ENCODE data around the gene KIF2C.
A peak's percentile ranks its signal among the peaks of the same experiment; 100 is the strongest.
"Not testable (repeated sequence)": the region's sequence is repeated elsewhere in the genome, so short reads cannot be mapped to it uniquely, and the experiment has no call there.

The KIF2C gene

DNA sequence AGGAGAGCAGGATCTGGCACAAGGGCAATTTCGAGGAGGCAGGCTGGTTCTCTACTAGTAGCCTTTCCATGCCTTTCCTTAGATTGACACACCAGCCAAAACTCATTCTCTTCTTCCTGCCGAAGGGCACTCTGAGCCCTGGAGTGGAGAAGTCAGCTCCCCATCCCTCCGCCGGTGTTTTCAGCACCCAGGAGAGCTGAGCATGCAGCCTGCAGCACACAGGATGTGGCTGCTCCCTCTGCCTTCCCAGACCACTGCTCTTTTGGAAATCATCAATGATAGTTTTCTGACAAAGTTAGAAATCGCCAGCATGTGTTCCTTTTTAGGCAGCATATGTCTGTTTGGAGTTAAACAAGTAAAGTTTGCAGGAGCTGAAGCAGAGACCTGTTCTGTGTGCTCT, 20.3 kb upstream of the KIF2C start:
- DNase-seq (ENCODE audit: low read depth in 2 of 2), result no peak

- DNase-seq (ENCODE audit: low read depth in 2 of 2), result no peak
Measured at GRCh38 chr1:44720281-44720680, 19.4 kb upstream of the KIF2C start.

DNA sequence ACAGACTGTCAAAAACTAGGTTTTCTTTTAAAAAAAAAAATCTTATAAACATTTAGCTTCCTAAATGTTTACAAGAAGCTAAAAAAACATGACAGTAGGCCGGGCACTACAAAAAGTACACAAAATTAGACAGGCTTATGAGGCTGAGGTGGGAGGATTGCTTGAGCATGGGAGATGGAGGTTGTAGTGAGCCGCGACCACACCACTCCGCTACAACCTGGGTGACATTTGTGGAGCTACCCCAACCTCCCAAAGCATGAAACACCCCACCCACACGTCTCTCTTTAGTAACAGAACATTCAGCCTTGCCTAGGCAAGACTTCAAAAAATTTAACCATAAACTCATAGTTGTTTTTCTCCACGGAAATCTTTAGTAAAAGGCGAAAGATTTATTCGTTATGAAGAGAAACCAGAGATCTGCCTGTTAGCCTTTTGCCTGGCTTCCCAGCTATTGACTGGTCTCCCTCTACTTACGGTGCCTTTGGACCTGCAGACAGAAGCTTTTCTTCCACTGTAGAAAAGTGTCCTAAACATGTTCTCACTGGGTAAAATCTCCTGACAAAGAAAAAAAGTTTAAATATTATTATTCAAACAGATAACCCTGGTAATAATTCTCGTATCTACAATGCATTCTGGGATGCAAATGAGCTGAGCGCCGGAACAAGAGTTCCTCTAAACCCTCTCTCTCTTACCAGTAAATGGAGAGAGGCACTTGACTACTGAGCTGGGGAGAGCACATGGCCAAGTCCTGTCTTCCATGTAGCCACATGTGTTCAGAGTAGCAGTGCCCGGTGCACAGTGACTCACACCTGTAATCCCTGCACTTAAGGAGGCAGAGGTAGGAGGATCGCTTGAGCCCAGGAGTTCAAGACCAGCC, 17.9 kb upstream of the KIF2C start:
- peak in 1 of 2 donors; percentile 68 for DNase-seq (ENCODE audit: low read depth in 2 of 2)

DNA sequence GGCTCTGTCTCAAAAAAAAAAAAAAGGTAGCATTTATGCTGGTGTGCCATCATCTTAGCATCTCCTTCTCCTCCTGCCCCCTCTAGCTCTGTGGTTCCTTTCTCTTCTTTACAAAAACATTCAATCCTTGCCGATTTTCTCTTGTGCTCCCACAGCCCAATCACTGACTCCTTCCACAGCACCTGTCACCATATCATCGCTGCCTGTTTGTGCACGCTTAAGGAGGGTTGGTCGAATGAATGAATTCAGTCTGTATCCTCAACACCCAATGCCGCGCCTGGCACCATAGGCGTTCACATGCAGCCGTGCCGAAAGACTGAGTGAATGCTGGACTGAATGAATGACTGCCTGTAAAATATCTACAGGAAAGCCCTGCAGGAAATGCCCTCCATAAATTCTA, 16.6 kb upstream of the KIF2C start:
- DNase-seq (ENCODE audit: low read depth in 2 of 2), result no peak

DNA sequence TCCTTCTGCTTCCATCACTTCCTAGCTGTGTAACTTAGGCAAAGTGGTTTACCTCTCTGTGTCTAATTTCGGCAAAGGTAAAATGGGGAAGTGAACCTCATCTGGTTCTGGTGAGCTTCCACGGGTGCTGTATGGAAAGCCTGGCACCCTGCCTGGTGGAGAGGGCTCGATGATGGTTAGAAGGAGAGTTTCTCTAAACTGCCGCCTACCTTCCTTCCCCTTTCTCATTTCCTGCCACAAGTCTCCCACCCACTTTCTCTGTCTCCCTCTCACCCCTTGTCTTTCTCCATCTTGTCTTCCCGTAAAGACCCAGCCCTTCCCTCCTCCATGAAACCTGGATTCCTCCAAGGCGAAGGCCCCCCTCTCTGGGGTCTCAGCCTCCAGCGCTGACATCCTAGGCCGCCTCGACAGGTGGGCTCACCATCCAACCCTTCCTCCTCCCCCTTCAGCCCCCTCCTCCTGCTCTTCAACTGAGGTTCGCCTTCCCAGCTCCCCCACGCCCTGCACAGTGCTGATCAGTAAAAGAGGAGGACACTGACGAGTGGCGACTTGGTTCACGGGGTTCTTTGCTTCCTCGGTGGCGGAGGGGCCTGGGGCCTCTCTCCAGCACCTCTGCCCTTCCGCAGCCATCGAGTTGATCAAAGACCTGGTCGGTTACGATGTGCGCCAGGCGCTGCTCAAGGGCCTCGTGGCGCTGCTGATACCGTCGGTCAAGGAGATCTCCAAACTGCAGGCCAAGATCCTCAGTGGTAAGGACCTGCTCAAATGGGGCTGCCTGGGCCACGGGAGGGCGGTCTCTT, 15.9 kb upstream of the KIF2C start:
- no peak for DNase-seq (ENCODE audit: low read depth in 2 of 2)

GRCh38 chr1:44724296-44724954, 15.2 kb upstream of the KIF2C start:
- DNase-seq (ENCODE audit: low read depth in 2 of 2), result no peak

DNA sequence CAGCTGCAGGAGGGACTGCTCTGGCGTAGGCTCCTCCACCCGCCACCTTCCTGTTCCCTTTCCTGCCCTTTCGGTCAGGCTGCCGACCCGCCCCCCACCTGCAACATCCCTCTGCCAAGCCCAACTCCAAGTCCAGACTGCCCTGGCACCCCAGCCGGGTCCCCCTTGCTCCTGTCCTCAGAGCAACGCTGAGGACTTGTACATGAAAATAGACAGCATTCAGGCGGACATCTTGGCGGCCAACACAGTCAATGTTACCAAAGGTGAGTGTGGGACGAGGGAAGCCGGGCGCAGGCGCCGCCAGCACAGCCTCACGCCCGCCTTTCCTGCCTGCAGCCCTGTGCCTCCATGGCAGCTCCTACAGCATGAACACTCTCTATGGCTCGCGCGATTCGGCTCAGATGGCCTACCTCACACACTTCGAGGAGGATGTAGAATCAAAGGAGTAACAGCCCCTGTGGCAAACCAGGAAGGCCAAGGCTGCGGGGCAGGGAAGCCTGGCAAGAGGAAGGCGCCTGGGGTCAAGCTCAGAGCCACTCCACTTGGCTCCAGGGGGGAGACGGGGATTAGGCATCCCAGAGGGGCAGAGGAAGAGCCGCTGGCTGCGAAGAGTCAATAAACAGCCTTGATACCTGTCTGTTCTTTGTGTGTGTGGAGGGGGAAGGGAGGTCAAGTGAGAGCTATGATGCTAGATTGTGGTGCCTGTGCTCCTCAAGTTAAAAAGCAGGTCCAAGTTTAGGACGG, 14.5 kb upstream of the KIF2C start:
- no peak for DNase-seq (ENCODE audit: low read depth in 2 of 2)

DNA sequence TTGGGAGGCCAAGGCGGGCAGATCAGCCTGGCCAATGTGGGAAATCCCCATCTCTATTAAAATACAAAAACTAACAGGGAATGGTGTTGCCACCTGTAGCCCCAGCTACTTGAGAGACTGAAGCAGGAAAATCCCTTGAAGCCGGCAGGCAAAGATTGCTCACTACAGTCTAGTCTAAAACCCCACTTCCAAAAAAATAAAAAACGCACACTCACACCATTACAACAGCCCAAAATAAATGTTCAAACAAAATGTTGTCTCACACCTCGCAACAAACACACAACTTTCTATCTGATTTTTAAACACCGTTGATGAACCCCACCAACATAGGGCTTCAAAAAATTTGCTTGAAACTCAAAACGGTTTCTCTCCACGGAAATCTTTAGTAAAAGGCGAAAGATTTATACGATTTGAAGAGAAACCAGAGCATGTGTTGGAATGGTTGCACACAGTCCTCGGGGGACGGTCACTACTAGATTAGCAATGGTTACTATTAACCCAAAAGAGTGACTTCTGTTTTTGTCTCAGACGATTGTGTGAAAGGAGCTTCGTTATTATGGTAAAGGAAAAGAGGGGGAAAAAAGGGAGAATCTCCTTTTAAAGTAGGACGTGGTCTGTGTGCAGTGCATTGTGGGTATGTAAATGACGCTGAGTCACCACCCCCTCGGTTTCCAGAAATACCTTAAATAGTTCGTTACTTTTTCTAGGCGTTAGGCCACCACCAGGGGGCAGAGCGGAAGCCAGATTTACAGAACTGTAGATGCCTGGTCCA, 8.7 kb upstream of the KIF2C start, which contains the start of gene RNU5D-1:
TSS of gene RNU5D-1 (minus strand) at position 430 of the 772 bp plus-strand sequence.
- DNase-seq (ENCODE audit: low read depth in 2 of 2), result peak; percentile 86 to 88

- no peak for DNase-seq (ENCODE audit: low read depth in 2 of 2)
Measured at GRCh38 chr1:44733365-44733764, 6.3 kb upstream of the KIF2C start.

DNA sequence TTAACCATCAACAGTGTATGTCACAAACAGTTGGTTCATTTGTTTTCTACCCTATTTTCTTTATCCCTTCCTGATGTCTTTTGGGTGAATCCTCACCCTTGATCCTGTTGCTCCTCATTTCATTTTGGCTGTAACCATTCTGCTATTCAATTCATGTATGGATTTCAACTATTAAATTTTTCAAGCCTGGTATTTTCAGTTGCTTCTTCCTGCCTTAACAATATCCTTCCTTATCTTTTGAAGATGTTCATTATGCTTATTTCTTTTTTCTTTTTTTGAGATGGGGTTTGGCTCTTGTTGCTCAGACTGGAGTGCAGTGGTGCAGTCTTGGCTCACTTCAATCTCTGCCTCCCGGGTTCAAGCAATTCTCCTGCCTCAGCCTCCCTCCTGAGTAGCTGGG, 5.9 kb upstream of the KIF2C start:
- no peak for DNase-seq (ENCODE audit: low read depth in 2 of 2)

- DNase-seq (ENCODE audit: low read depth in 2 of 2), result no peak
Measured at GRCh38 chr1:44735992-44736391, 3.6 kb upstream of the KIF2C start.

DNA sequence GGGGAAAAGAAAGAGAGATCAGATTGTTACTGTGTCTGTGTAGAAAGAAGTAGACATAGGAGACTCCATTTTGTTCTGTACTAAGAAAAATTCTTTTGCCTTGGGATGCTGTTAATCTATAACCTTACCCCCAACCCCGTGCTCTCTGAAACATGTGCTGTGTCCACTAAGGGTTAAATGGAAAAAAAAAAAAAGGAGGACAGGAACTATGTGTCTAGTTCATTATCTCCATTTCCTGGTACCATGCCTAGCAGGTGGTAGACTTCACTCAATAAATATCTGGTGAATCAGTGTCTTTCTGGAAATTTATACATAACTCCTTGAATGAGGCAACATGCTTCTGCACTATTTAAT, 707 bp upstream of the KIF2C start:
- not testable (repeated sequence) for DNase-seq (ENCODE audit: low read depth in 2 of 2)

- DNase-seq (ENCODE audit: low read depth in 2 of 2), result no peak
Measured at GRCh38 chr1:44740179-44740617, 561 bp downstream of the KIF2C start.

- no peak for DNase-seq (ENCODE audit: low read depth in 2 of 2)
Measured at GRCh38 chr1:44743211-44743610, 3.6 kb downstream of the KIF2C start.

DNA sequence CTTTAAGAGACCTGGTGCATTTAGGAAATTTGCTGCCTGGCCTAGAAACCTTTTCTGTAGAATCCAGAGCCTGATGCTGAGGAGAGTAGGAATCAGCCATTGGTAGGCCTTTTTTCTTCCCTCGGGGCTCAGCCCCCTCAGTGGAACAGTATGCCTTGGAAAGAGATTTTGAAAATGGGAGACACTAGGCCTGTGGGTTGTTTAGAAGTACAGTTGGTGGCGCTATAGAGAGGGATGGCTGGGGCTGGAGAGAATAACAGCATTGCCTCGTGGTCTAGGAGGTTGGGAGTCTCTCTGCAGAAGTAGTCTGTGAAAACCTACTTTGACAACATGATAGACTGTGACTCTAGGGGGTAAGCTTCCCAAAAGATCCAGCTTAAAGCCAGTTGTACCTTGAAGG, 8.2 kb downstream of the KIF2C start:
- DNase-seq (ENCODE audit: low read depth in 2 of 2), result no peak

DNA sequence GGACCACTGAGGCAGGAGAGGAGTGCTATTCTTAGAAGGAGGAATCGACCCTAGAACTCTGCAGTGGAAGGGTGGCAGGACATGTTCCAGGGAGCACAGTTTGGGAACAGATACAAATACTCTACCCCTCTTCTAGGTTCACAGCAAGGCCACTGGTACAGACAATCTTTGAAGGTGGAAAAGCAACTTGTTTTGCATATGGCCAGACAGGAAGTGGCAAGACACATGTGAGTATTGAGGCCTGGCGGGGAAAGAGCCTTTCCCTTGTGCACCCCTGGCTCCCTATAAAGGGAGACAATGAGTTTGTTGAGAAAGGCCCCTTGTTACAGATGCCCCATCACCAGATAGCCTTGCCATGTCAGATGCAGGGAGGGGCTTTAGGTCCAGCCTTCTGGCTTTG, 17.8 kb downstream of the KIF2C start:
- DNase-seq (ENCODE audit: low read depth in 2 of 2), result no peak

- DNase-seq (ENCODE audit: low read depth in 2 of 2), result no peak
Measured at GRCh38 chr1:44759077-44759476, 19.4 kb downstream of the KIF2C start.

GRCh38 chr1:44760876-44761275, 21.2 kb downstream of the KIF2C start:
- no peak for DNase-seq (ENCODE audit: low read depth in 2 of 2)

GRCh38 chr1:44766421-44766820, 26.8 kb downstream of the KIF2C start:
- DNase-seq (ENCODE audit: low read depth in 2 of 2), result not testable (repeated sequence)

DNA sequence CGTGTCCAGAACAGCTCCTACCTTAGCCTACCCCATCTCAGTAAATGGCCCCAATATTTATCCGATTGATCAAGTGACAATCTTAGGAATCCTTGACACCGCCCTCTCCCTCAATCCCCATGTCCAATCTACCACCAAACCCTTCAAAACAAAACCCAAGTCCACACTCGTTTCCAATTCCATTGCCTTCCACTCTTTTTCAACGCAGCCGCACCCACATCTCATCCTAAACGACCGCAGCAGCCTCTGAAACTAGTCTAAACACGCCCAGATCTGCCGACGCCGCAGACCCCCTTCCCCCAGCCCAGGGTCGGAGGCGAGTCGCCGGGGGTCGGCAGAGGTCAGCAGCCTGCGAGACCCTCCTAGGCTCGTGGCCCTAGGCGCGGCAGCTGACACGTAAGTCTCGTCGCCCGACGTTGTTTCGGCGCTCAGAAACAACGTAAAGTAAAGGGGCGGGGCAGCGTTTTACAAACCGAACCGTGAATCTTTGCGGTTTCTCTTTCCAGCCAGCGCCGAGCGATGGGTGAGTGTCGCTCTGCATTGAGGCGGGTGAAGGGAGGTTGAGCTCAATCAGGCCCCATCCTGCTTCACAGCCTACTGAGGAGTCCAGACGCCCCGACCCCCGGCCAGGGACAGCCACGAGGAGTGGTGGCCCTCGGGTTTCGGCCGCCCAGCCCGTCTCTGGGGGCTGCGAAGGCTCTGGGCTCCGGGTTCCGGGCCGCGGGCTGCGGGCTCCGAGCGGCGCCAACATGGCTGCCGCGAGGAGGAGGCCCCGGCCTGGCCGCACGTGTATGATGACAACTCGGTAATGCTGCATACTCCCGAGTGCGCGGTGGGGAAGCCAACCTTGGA, 35.7 kb downstream of the KIF2C start, which contains the start of gene RPS8:
TSS of gene RPS8 (plus strand) at position 463 of the 852 bp plus-strand sequence. CDS start at position 520, 57 bp downstream.
- DNase-seq (ENCODE audit: low read depth in 2 of 2), result peak; percentile 81 to 86

Data from activated CD8-positive, alpha-beta memory T cell treated with anti-CD3 and anti-CD28 coated beads for 4 hours (primary cell).